Sigmoid colon (tissue), 4 donors: ENCODE results near the gene CSH2.
"Not testable (repeated sequence)": the region's sequence is repeated elsewhere in the genome, so short reads cannot be mapped to it uniquely, and the experiment has no call there.

ENCODE experiments used
- POLR2A ChIP-seq, 2 donors: fragments of 450-650 bp; IDR thresholded peaks; one replicate each; pipeline ENCODE4 v1.6.1; 2016; ENCODE audit warnings: antibody characterized with exemption in 2 of 2, mild to moderate bottlenecking in 2 of 2, moderate library complexity in 2 of 2
- POLR2AphosphoS5 ChIP-seq, 4 donors: sonication (generic); formaldehyde crosslinking; IDR thresholded peaks; one replicate each; pipeline ENCODE4 v1.6.1; 2017; ENCODE audit warnings: antibody characterized with exemption in 4 of 4

GRCh38 chr17:63920050-63920449, 46.6 kb upstream of the CSH2 start:
- TF ChIP-seq POLR2AphosphoS5, POLR2A (IDR thresholded peaks at IDR 0.05): not testable (repeated sequence)
